NB4 (cell line): ENCODE measurements around the gene GOLIM4.
A peak's percentile ranks its signal among the peaks of the same experiment; 100 is the strongest.

Source experiments
- DNase-seq: peaks from one replicate; pipeline ENCODE4 v3.0.0; 2010; ENCODE audit warnings: low read depth
- H3K4me3 ChIP-seq: one replicate; pipeline ENCODE4 v1.5.1; 2011; ENCODE audit warnings: mild to moderate bottlenecking, low read depth, low read length, moderate library complexity
- MYC ChIP-seq: IDR thresholded peaks from 2 replicates; pipeline ENCODE4 v1.6.1; 2011; ENCODE audit warnings: low read depth, low read length
- POLR2A ChIP-seq: IDR thresholded peaks from 2 replicates; pipeline ENCODE4 v1.6.1; 2011; ENCODE audit warnings: mild to moderate bottlenecking; ENCODE audit not compliant: insufficient read length; ENCODE audit errors: extremely low read depth
- TF ChIP-seq, protein P1 (sequence below): IDR thresholded peaks from one replicate; pipeline ENCODE4 v1.5.1; 2012; ENCODE audit warnings: low read depth, low read length
- TF ChIP-seq, protein P2 (sequence below): IDR thresholded peaks from 2 replicates; pipeline ENCODE4 v1.6.1; 2011; ENCODE audit warnings: low read depth, low read length

Gene GOLIM4

GRCh38 chr3:168040607-168041208 lies 55.0 kb downstream of the GOLIM4 start:
- DNase-seq = peak; percentile 74
- no peak for TF ChIP-seq MYC
- TF ChIP-seq, protein P1, sequence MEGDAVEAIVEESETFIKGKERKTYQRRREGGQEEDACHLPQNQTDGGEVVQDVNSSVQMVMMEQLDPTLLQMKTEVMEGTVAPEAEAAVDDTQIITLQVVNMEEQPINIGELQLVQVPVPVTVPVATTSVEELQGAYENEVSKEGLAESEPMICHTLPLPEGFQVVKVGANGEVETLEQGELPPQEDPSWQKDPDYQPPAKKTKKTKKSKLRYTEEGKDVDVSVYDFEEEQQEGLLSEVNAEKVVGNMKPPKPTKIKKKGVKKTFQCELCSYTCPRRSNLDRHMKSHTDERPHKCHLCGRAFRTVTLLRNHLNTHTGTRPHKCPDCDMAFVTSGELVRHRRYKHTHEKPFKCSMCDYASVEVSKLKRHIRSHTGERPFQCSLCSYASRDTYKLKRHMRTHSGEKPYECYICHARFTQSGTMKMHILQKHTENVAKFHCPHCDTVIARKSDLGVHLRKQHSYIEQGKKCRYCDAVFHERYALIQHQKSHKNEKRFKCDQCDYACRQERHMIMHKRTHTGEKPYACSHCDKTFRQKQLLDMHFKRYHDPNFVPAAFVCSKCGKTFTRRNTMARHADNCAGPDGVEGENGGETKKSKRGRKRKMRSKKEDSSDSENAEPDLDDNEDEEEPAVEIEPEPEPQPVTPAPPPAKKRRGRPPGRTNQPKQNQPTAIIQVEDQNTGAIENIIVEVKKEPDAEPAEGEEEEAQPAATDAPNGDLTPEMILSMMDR = peak; percentile 64
- no peak overlapping the region for H3K4me3 ChIP-seq

GRCh38 chr3:168037020-168037419 lies 58.7 kb downstream of the GOLIM4 start:
- H3K4me3 ChIP-seq = no peak overlapping the region
- TF ChIP-seq MYC (no peak), POLR2A (no peak)
- TF ChIP-seq, protein P1 = no peak
- TF ChIP-seq, protein P2, sequence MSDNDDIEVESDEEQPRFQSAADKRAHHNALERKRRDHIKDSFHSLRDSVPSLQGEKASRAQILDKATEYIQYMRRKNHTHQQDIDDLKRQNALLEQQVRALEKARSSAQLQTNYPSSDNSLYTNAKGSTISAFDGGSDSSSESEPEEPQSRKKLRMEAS = no peak
- DNase-seq = no peak

DNA sequence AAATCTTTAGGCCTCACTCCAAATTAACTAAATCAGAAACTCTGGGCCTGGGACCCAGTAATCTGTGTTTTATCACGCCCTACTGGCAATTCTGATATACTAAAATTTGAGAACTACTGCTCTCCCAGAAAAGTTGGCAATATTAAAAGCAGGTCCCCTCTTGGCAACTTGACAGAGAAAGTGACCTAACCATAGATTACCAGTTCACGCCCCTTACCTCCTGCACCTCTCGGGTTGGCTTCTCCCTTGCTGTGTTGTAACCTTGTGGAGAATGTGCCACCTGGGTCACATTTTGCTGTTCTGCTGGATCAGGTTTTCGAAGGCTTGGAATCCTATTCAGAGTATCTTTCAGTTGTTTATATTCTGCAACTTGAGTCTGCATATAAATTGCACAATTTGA lies 59.1 kb downstream of the GOLIM4 start:
- TF ChIP-seq, protein P2 = no peak
- TF ChIP-seq, protein P1 = no peak
- TF ChIP-seq POLR2A (no peak), MYC (no peak)
- no peak for DNase-seq
- no peak overlapping the region for H3K4me3 ChIP-seq

- H3K4me3 ChIP-seq = no peak overlapping the region
- no peak for DNase-seq
- TF ChIP-seq, protein P1 = no peak
- TF ChIP-seq MYC (no peak), POLR2A (no peak)
- TF ChIP-seq, protein P2 = no peak
Observed at GRCh38 chr3:168034152-168034928, 61.4 kb downstream of the GOLIM4 start.

DNA sequence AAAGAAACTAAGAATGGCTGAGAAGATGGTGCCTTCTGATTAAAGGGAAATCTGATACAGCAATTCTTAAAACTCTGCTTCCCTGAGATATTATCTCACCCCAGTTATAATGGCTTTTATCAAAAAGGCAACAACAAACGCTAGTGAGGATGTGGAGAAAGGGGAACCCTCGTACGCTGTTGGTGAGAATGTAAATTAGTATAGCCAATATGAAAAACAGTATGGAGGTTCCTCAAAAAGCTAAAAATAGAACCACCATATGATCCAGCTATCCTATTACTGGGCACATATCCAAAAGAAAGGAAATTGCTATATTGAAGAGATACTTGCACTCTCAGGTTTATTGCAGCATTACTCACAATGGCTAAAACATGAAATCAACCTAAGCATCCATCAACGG lies 65.1 kb downstream of the GOLIM4 start:
- no peak for DNase-seq
- TF ChIP-seq MYC (no peak), POLR2A (no peak)
- TF ChIP-seq, protein P1 = no peak
- TF ChIP-seq, protein P2 = no peak
- H3K4me3 ChIP-seq = no peak overlapping the region
